ENCODE data around the gene FST. TPM values are rescaled to one million over a fixed set of nuclear protein-coding genes. Genes with fewer than 3 reads are reported as not detected.

FST gene
- total and polyA plus RNA-seq, 2 of the 13 experiments (the other 11 are each of a cell fraction or from before 2014, with no cell fraction given), result 38.6 to 136 TPM

DNA sequence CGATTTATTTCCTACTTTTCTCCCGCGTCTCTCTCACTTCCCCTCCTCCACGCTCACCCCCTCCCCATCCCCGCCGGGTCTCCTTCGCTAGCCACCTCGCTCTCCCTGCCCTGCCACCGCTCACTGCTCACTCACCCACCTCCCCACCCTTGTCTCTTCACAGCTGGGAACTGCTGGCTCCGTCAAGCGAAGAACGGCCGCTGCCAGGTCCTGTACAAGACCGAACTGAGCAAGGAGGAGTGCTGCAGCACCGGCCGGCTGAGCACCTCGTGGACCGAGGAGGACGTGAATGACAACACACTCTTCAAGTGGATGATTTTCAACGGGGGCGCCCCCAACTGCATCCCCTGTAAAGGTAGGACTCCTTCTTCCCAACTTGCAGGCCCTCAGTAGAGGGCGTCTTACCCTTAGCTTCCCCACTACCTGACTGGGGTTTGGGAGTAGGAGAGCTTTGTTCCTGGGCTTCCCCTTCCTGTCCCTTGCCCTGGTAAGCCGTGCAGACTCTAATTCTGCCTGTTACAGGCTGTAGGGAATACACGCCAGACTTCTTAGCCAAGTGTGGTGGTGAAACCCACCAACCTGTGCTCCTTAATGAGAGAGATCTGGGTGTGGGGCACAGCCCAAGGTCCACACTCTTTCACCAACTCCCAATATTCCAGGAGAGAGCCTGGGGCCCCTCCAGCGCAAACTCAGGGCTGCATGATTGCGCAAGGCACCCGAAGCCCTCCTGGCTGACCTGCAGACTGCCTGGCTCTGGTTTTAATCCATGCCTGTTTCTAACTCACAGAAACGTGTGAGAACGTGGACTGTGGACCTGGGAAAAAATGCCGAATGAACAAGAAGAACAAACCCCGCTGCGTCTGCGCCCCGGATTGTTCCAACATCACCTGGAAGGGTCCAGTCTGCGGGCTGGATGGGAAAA, 2.5 kb downstream of the FST start (continued):
- TF ChIP-seq TCF12 (IDR thresholded peaks at IDR 0.05) (no peak), TCF12 (CRISPR knock-in tag; IDR thresholded peaks at IDR 0.05) (no peak; the same call in 1 of the 2 replicates), ATF1 (CRISPR knock-in tag; IDR thresholded peaks at IDR 0.05) (no peak), ZFP62 (CRISPR knock-in tag; IDR thresholded peaks at IDR 0.05) (no peak), SMAD9 (CRISPR knock-in tag; IDR thresholded peaks at IDR 0.05) (no peak), KLF11 (CRISPR knock-in tag; IDR thresholded peaks at IDR 0.05) (no peak), TBX2 (CRISPR knock-in tag; IDR thresholded peaks at IDR 0.05; ENCODE audit: borderline replicate concordance) (peak; percentile 84), ZNF296 (CRISPR knock-in tag; conservative IDR thresholded peaks at IDR 0.05) (0 out of 2 replicates have a peak, but pooled peaks have one; percentile 44), MED1 (CRISPR knock-in tag; IDR thresholded peaks at IDR 0.05) (peak; percentile 86), MTF1 (CRISPR knock-in tag; IDR thresholded peaks at IDR 0.05) (no peak), ZNF558 (CRISPR knock-in tag; IDR thresholded peaks at IDR 0.05; ENCODE audit: borderline replicate concordance) (peak; percentile 74; the same call in 1 of the 2 replicates), ERF (CRISPR knock-in tag; IDR thresholded peaks at IDR 0.05) (peak; percentile 93; the same call in 1 of the 2 replicates)
- TF ChIP-seq, protein P1, sequence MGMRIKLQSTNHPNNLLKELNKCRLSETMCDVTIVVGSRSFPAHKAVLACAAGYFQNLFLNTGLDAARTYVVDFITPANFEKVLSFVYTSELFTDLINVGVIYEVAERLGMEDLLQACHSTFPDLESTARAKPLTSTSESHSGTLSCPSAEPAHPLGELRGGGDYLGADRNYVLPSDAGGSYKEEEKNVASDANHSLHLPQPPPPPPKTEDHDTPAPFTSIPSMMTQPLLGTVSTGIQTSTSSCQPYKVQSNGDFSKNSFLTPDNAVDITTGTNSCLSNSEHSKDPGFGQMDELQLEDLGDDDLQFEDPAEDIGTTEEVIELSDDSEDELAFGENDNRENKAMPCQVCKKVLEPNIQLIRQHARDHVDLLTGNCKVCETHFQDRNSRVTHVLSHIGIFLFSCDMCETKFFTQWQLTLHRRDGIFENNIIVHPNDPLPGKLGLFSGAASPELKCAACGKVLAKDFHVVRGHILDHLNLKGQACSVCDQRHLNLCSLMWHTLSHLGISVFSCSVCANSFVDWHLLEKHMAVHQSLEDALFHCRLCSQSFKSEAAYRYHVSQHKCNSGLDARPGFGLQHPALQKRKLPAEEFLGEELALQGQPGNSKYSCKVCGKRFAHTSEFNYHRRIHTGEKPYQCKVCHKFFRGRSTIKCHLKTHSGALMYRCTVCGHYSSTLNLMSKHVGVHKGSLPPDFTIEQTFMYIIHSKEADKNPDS (CRISPR knock-in tag; IDR thresholded peaks at IDR 0.05), result no peak; the same call in 1 of the 2 replicates
- TF ChIP-seq, protein P2, sequence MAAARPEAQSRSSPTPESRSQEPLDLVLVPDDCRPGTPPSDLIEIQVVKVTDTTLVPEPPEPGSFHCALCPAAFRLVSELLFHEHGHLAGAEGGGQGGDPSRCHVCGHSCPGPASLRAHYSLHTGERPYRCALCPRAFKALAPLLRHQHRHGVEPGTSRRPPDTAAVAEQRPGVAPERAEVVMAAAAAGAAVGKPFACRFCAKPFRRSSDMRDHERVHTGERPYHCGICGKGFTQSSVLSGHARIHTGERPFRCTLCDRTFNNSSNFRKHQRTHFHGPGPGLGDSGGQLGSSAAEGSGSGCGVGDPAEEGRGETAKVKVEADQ (CRISPR knock-in tag; IDR thresholded peaks at IDR 0.05; ENCODE audit: borderline replicate concordance), result no peak
- TF ChIP-seq, protein P3, sequence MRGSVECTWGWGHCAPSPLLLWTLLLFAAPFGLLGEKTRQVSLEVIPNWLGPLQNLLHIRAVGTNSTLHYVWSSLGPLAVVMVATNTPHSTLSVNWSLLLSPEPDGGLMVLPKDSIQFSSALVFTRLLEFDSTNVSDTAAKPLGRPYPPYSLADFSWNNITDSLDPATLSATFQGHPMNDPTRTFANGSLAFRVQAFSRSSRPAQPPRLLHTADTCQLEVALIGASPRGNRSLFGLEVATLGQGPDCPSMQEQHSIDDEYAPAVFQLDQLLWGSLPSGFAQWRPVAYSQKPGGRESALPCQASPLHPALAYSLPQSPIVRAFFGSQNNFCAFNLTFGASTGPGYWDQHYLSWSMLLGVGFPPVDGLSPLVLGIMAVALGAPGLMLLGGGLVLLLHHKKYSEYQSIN (CRISPR knock-in tag; IDR thresholded peaks at IDR 0.05; ENCODE audit: borderline replicate concordance), result no peak
- TF ChIP-seq, protein P4, sequence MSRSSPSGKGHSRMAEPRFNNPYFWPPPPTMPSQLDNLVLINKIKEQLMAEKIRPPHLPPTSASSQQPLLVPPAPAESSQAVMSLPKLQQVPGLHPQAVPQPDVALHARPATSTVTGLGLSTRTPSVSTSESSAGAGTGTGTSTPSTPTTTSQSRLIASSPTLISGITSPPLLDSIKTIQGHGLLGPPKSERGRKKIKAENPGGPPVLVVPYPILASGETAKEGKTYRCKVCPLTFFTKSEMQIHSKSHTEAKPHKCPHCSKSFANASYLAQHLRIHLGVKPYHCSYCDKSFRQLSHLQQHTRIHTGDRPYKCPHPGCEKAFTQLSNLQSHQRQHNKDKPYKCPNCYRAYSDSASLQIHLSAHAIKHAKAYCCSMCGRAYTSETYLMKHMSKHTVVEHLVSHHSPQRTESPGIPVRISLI (CRISPR knock-in tag; IDR thresholded peaks at IDR 0.05; ENCODE audit: borderline replicate concordance), result no peak
- TF ChIP-seq, protein P5, sequence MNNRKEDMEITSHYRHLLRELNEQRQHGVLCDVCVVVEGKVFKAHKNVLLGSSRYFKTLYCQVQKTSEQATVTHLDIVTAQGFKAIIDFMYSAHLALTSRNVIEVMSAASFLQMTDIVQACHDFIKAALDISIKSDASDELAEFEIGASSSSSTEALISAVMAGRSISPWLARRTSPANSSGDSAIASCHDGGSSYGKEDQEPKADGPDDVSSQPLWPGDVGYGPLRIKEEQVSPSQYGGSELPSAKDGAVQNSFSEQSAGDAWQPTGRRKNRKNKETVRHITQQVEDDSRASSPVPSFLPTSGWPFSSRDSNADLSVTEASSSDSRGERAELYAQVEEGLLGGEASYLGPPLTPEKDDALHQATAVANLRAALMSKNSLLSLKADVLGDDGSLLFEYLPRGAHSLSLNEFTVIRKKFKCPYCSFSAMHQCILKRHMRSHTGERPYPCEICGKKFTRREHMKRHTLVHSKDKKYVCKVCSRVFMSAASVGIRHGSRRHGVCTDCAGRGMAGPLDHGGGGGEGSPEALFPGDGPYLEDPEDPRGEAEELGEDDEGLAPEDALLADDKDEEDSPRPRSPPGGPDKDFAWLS (CRISPR knock-in tag; IDR thresholded peaks at IDR 0.05; ENCODE audit: borderline replicate concordance), result no peak

Measured in HepG2 (cell line).